CD4-positive, alpha-beta T cell (primary cell): ENCODE data around the gene ARMC9. TPM values are rescaled to one million over a fixed set of nuclear protein-coding genes. Genes with fewer than 3 reads are reported as not detected.

Experiments
- ATAC-seq: fragments of 200-7000 bp; cut with Tn5 transposase; one replicate; pipeline ENCODE4 v1.10.0; 2022; ENCODE audit warnings: mild to moderate bottlenecking; ENCODE audit not compliant: poor library complexity
- CTCF ChIA-PET: fragments of 350-600 bp; sonication (Branson Sonifier 250); formaldehyde crosslinking; loops from one replicate; lab custom pipeline; 2021; ENCODE audit warnings: antibody characterized with exemption, inconsistent platforms; lab: Charles Lee
- POLR2A ChIA-PET: fragments of 350-600 bp; sonication (Branson Sonifier 250); formaldehyde crosslinking; loops from one replicate; lab custom pipeline; 2021; ENCODE audit warnings: antibody characterized with exemption, inconsistent platforms; lab: Charles Lee
- DNase-seq, 14 experiments: peaks; one replicate each; pipeline ENCODE4 v3.0.0-alpha.2; 2013 to 2020; ENCODE audit warnings: mixed read lengths in 2 of 14
- H3K27ac ChIP-seq, 2 donors: one replicate each; pipeline versions ENCODE4 v1.5.1 to v1.7.0; 2013; ENCODE audit warnings: low read length in 2 of 2, low read depth in 1 of 2, mild to moderate bottlenecking in 1 of 2
- H3K27me3 ChIP-seq, 2 experiments: 1 replicate in 1 of 2; 2 replicates in 1 of 2; pipeline versions ENCODE4 v1.6.1 to v1.7.0; 2013; ENCODE audit warnings: low read length in 2 of 2, control low read depth in 1 of 2, mild to moderate bottlenecking in 1 of 2, moderate library complexity in 1 of 2; ENCODE audit not compliant: insufficient read depth in 2 of 2, control insufficient read depth in 1 of 2
- H3K36me3 ChIP-seq: one replicate; pipeline ENCODE4 v1.6.1; 2013; ENCODE audit warnings: low read length, control low read depth; ENCODE audit not compliant: insufficient read depth
- H3K4me1 ChIP-seq: one replicate; pipeline ENCODE4 v1.6.1; 2013; ENCODE audit warnings: low read length, control low read depth; ENCODE audit not compliant: insufficient read depth
- H3K4me3 ChIP-seq: one replicate; pipeline ENCODE4 v1.5.1; 2013; ENCODE audit warnings: mild to moderate bottlenecking, low read length, moderate library complexity
- H3K9me3 ChIP-seq, 2 experiments: 1 replicate in 1 of 2; 2 replicates in 1 of 2; pipeline versions ENCODE4 v1.6.1 to v1.7.0; 2013; ENCODE audit warnings: low read length in 2 of 2, mild to moderate bottlenecking in 2 of 2, control low read depth in 1 of 2, moderate library complexity in 1 of 2; ENCODE audit not compliant: control insufficient read depth in 1 of 2, insufficient read depth in 1 of 2
- H3K27ac Mint-ChIP-seq: one replicate; pipeline ENCODE4 v1.8.0; 2020; ENCODE audit warnings: mixed read lengths
- H3K27me3 Mint-ChIP-seq: one replicate; pipeline ENCODE4 v1.8.0; 2021; ENCODE audit warnings: mixed read lengths
- H3K36me3 Mint-ChIP-seq: one replicate; pipeline ENCODE4 v1.8.0; 2021; ENCODE audit warnings: low read depth, mixed read lengths
- H3K4me1 Mint-ChIP-seq: one replicate; pipeline ENCODE4 v1.8.0; 2021; ENCODE audit warnings: low read depth, mixed read lengths
- H3K4me3 Mint-ChIP-seq: one replicate; pipeline ENCODE4 v1.8.0; 2020; ENCODE audit warnings: mild to moderate bottlenecking, mixed read lengths
- H3K9me3 Mint-ChIP-seq: one replicate; pipeline ENCODE4 v1.8.0; 2020; ENCODE audit warnings: mixed read lengths
- intact Hi-C, 2 experiments: fragments of 100-400 bp; cut with DNase I in 1 of 2; cut with micrococcal nuclease in 1 of 2; formaldehyde crosslinking; loops; one replicate each; pipeline versions ENCODE4 v1.15.1 to v1.9.0; 2023 to 2025; cut with DNase I, micrococcal nuclease
- total RNA-seq, 174 experiments: library from RNA in 2 of 174; stranded (reverse) in 2 of 174; gene quantifications; one replicate each; pipeline ENCODE4 v1.2.3 and lab custom pipeline; 2021 to 2026
- TF ChIP-seq, protein P1 (sequence below): fragments of 200-600 bp; IDR thresholded peaks from one replicate; pipeline ENCODE4 v1.8.0; 2022; ENCODE audit warnings: antibody characterized with exemption, mild to moderate bottlenecking

Gene ARMC9
- total RNA-seq, 2 experiments from 2014 or later: 0.16 to 0.42 TPM

DNA sequence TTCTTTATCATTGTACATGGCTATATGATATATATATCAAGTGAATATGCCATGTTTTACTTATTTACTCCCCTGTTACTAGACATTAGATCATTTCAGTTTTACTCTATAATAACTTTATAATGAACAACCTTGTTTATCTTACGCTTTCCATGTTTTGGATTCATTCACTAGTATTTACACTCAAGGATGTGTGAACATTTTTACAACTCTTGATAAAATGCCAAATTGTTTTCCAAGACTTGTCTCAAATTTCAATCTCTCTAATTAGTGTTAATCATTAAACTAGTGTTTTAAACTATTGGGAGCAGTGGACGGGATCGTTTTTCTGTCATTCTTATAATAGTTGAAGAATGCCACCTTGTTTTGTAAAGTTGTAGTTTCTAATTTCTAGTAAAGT lies 145.6 kb downstream of the ARMC9 start:
- ATAC-seq (no peak), DNase-seq (no peak)
- Histone ChIP-seq H3K4me3 (no peak overlapping the region), H3K27me3 (no peaks in the 10 kb centered on the region), H3K27ac (no peak overlapping the region), H3K9me3 (no peaks in the 10 kb centered on the region), H3K36me3 (no peaks in the 10 kb centered on the region), H3K4me1 (no peaks in the 10 kb centered on the region)
- Mint-ChIP-seq H3K9me3 (no peaks in the 10 kb centered on the region), H3K27me3 (no peaks in the 10 kb centered on the region), H3K27ac (no peak overlapping the region), H3K4me3 (no peak overlapping the region), H3K36me3 (no peaks in the 10 kb centered on the region), H3K4me1 (no peaks in the 10 kb centered on the region)
- intact Hi-C loops: no loop called here
- CTCF ChIA-PET: interaction anchor here (0.6 kb wide), 1 partner anchor 108 kb away, joined by 4 read pairs; no protein-coding TSS in a partner anchor
- POLR2A ChIA-PET: no interaction called here
- TF ChIP-seq, protein P1, sequence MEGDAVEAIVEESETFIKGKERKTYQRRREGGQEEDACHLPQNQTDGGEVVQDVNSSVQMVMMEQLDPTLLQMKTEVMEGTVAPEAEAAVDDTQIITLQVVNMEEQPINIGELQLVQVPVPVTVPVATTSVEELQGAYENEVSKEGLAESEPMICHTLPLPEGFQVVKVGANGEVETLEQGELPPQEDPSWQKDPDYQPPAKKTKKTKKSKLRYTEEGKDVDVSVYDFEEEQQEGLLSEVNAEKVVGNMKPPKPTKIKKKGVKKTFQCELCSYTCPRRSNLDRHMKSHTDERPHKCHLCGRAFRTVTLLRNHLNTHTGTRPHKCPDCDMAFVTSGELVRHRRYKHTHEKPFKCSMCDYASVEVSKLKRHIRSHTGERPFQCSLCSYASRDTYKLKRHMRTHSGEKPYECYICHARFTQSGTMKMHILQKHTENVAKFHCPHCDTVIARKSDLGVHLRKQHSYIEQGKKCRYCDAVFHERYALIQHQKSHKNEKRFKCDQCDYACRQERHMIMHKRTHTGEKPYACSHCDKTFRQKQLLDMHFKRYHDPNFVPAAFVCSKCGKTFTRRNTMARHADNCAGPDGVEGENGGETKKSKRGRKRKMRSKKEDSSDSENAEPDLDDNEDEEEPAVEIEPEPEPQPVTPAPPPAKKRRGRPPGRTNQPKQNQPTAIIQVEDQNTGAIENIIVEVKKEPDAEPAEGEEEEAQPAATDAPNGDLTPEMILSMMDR: no peak

DNA sequence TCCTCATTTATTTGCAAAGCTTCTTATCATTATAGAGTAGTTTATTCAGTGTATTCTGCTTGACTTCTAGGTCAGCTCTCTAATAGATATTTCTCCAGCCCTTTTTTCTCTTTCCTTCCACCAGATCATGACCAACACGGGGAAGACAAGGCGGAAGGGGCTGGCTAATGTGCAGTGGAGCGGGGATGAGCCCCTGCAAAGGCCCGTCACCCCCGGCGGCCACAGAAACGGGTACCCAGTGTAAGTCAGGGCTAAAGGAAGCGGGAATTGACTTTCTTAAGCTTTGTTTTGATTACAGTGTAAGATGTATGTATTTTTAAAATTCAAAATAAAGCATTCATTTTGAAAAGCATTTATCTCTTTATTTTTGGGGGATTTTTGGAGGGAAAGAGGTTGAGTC lies 146.4 kb downstream of the ARMC9 start:
- Mint-ChIP-seq H3K36me3 (no peaks in the 10 kb centered on the region), H3K9me3 (no peaks in the 10 kb centered on the region), H3K4me1 (no peaks in the 10 kb centered on the region), H3K27me3 (no peaks in the 10 kb centered on the region), H3K4me3 (no peak overlapping the region), H3K27ac (no peak overlapping the region)
- Histone ChIP-seq H3K27ac (no peak overlapping the region), H3K27me3 (no peaks in the 10 kb centered on the region), H3K36me3 (no peaks in the 10 kb centered on the region), H3K9me3 (no peaks in the 10 kb centered on the region), H3K4me3 (no peak overlapping the region), H3K4me1 (no peaks in the 10 kb centered on the region)
- ChIA-PET POLR2A (no interaction called here), CTCF (interaction anchor here (0.6 kb wide), 1 partner anchor 107 kb away, joined by 4 read pairs; no protein-coding TSS in a partner anchor)
- TF ChIP-seq, protein P1: no peak
- intact Hi-C loops: no loop called here
- DNase-seq (no peak), ATAC-seq (no peak)

DNA sequence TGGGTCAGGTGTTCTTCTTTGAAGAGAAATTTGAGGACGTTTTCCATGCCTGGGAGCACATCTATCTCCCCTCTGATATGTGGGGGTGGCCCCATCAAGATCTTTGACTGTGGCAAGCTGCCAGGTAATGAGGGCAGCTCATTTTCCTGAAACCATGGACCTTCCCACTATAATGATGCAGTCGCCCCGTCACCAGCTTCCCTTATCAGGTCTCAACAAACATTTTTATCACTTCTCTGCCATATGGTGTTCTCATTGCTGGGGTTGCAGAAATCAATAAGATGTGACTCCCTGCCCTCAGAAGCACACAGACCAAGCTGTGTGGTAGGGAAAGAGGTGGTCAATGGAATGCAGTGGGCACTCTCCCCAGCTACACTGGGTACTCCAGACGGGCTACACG lies 148.7 kb downstream of the ARMC9 start:
- H3K4me1 Mint-ChIP-seq: no peaks in the 10 kb centered on the region
- CTCF ChIA-PET: no interaction called here
- no peak overlapping the region for H3K27ac Mint-ChIP-seq
- ATAC-seq (no peak), DNase-seq (no peak)
- no peak overlapping the region for H3K4me3 ChIP-seq
- no peaks in the 10 kb centered on the region for H3K9me3 Mint-ChIP-seq
- no peak overlapping the region for H3K27ac ChIP-seq
- H3K4me3 Mint-ChIP-seq: no peak overlapping the region
- POLR2A ChIA-PET: no interaction called here
- H3K27me3 Mint-ChIP-seq: no peaks in the 10 kb centered on the region
- TF ChIP-seq, protein P1: no peak
- H3K4me1 ChIP-seq: no peaks in the 10 kb centered on the region
- H3K27me3 ChIP-seq: no peaks in the 10 kb centered on the region
- no peaks in the 10 kb centered on the region for H3K36me3 ChIP-seq
- H3K36me3 Mint-ChIP-seq: no peaks in the 10 kb centered on the region
- intact Hi-C loops: no loop called here
- H3K9me3 ChIP-seq: no peaks in the 10 kb centered on the region
